ENCODE results near the gene CCL16.

DNA sequence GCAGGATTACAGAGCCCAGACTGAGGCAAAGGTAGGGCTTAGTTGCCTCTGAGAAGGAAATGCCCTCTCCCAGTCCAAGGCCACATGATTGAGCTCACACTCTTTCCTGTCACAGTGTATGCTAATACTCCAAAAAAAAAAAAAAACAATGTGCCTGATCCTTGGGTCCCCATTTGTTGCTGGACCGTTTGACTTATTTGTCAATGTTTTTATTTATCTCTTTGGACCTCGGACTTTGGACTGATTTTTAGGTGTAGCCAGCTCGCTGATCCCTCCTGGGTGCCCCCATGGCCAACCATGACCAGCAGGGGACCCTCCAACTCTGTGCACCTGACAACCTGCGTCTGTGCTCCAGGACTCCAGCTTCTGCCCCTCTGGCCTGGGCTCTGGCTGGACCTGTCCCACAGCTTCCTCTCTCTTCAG is 622 bp upstream of the CCL16 start:
- TF ChIP-seq, protein P1, sequence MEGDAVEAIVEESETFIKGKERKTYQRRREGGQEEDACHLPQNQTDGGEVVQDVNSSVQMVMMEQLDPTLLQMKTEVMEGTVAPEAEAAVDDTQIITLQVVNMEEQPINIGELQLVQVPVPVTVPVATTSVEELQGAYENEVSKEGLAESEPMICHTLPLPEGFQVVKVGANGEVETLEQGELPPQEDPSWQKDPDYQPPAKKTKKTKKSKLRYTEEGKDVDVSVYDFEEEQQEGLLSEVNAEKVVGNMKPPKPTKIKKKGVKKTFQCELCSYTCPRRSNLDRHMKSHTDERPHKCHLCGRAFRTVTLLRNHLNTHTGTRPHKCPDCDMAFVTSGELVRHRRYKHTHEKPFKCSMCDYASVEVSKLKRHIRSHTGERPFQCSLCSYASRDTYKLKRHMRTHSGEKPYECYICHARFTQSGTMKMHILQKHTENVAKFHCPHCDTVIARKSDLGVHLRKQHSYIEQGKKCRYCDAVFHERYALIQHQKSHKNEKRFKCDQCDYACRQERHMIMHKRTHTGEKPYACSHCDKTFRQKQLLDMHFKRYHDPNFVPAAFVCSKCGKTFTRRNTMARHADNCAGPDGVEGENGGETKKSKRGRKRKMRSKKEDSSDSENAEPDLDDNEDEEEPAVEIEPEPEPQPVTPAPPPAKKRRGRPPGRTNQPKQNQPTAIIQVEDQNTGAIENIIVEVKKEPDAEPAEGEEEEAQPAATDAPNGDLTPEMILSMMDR (IDR thresholded peaks at IDR 0.05), result no peak
- TF ChIP-seq POLR2AphosphoS5 (IDR thresholded peaks at IDR 0.05) (no peak), POLR2A (IDR thresholded peaks at IDR 0.05; ENCODE audit: low read depth) (no peak), EP300 (IDR thresholded peaks at IDR 0.05) (no peak)
